GM21529 (cell line): ENCODE data around the gene SGSH.
"Not testable (repeated sequence)": the region's sequence is repeated elsewhere in the genome, so short reads cannot be mapped to it uniquely, and the experiment has no call there.

Source experiments
- ATAC-seq: cut with Tn5 transposase; IDR thresholded peaks from one replicate; pipeline ENCODE4 v1.9.1; 2021; ENCODE audit not compliant: unreplicated experiment

SGSH gene

DNA sequence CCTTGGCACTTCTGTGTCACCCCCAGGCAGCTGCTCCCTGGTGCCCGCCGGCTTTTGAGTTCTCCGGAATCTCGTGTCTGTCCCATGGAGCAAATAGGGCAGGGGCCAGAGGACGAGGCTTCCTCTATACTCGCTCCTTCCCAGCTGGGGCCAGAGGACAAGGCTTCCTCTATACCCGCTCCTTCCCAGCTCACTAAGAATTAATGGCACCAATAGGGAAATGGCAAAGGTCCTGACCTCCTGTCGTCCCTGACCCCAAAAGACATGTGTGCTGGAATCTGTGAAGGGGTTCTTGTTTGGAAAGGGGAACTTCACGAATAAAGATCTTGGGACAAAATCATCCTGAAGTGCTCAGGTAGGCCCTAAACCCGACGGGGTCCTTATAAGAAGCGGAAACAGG is 7.6 kb downstream of the SGSH start:
- no peak for ATAC-seq

DNA sequence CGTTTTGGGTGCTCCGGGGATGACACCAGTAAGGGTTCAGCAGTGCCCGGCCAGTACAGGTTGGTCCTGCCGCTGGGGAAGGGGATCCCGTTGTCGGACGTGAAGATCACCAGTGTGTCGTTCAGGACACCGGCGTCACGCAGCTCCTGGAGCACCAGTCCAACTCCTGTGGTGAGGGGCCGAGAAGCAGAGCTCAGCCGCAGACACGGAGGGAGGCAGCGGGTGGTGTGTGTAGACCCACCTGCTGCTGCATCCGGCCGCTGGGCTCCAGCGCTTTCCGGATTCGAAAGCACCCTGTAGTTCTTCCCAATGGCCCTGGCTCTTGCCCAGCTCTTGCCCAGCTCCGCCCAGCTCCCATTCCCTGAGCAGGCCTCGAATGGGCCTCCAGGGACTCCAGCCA is 8.0 kb downstream of the SGSH start:
- no peak for ATAC-seq

DNA sequence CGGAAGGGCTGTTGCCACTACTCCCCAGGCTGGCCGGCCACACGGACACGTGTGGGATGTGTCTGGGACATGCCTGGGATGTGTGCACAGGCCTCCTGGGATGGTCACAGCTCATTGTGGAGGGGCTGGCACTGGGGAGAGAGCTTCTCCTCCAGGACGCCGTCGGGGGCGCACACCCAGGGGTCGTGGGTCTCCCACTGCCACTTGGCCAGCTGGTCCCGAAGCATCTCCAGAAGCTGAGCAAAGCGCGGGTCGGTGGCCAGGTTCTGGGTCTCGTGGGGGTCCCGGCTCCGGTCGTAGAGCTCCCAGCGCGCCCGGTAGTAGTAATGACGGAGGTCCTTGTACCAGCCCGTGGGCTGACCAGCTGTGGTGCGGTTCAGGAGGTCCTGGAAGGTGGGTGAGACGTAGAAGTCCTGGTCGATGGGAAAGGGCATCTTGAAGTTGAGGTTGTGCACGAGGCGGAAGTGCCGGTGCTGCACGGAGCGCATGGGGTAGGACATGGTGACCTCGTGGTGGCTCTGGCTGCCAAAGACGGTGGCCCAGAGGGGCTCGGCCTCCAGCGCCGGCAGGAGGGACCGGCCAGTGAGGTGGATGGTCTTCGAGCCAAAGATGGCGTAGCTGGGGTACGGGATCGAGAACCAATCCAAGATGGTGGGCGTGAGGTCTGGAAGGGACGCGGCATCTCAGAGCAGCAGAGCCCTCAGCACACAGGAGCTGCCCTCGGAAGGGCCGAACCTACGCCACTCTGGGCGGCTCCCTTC is 9.6 kb downstream of the SGSH start:
- no peak for ATAC-seq

DNA sequence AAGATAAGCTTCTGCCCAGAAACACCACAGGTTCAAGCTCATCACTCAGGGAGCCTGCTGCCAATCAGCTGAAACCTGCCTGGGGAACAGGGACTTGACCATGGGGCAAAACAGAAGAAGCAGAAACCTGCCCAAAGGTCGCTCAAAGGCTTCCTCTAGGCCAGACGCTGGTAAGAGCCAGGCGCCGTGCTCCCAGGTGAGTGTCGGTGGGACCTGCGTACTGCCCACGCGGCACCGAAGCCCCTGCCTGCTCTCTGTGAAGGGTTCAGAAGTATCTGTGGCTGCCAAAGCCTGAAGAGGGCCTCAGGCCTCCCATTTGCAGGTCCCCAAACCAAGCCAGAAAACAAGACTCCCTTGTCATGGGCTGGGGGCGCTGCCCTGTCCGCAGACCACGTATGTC is 10.4 kb downstream of the SGSH start:
- ATAC-seq: no peak

DNA sequence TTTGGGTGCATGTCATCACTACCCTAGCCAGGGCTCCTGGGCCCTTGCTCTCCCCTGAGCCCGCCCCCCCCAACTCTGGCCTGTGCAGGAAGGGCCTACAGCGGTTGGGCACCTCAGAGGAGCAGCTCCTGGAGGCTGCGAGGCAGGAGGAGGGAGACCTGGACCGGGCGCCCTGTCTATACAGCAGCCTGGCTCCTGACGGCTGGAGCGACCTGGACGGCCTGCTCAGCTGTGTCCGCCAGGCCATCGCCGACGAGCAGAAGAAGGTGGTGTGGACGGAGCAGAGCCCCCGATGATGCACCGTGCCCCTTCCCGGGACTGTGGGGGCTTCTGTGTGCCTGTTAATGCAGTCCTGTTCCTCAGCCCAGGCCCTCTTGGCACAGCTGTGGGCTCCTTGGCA is 12.1 kb downstream of the SGSH start:
- no peak for ATAC-seq

DNA sequence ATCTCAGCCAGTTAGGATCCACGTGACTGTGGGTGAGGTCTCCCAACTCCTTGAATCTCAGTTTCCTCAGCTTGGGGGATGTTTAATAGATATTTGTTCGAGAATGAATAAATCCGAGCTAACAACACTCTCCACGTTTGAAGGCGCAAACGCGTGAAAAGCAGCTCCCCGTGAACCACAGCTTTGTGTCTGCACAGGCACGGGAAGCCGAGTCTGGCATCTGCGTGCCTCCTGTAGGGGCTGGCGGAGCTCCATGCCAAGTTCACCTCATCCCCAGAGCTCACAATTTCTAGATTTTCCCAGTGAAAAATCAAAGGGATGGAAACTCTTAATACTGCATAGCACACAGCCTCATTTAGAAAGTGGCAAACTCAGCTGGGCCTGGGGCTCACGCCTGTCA is 14.3 kb downstream of the SGSH start:
- ATAC-seq: no peak

DNA sequence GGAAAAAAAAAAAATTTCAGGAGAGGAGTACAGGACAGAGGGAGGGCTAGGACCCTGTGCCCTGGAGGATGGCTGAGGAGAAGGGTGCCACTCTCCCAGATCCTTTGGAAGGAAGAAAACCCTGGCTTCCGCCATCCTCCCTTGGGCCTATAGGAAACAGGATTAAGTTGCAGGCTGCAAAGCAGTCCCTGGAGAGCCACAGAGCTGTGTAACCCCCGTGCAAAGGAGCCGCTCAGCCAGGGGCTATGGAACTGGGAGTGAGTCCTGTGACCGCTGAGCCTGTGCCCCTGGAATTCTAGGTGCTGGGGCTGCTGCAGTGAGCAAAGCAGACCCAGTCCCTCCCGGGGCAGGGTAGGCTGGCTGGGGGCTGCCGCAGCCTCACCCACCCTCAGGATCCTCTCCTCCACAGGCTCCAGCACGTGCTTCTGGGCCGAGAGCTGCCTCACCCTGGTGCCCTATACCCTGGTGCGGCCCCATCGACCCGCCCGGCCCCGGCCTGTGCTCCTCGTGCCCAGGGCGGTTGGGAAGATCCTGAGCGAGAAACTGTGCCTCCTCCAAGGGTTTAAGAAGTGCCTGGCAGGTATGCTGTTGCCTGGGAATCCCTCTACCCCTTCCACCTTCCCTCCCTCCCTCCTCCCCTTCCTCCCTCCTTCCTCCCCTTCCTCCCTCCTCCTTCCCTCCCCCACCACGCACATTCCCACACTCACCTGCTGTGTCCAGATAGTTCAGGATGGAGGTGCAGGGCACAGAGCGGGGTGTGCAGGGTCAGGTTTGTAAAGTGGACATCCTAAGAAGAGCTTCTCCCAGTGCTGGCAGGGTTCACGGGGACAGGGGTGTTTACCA is 15.3 kb downstream of the SGSH start:
- ATAC-seq: no peak

DNA sequence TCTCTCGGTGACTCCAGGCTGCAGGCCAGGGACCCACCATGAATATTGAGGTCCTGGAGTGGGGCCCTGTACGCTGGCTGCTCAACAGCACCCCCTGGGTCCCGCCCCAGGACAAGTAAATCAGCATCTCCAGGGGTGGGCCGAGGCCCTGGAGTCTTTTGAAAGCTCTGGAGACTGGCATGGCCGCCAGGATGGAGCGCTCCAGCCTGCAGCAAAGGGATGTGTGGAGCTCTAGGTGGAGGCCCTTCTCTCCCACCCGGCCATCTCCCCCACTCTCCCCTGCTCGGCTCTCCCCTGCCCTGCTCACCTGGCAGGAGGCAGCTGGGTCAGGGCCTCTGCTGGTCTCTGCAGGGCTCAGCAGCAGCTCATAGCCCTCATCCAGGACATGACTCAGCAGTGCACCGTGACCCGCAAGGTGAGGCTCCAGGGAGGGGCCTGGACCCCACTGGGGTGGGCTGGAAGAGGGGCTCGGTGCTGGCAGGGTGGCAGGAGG is 16.6 kb downstream of the SGSH start:
- no peak for ATAC-seq

DNA sequence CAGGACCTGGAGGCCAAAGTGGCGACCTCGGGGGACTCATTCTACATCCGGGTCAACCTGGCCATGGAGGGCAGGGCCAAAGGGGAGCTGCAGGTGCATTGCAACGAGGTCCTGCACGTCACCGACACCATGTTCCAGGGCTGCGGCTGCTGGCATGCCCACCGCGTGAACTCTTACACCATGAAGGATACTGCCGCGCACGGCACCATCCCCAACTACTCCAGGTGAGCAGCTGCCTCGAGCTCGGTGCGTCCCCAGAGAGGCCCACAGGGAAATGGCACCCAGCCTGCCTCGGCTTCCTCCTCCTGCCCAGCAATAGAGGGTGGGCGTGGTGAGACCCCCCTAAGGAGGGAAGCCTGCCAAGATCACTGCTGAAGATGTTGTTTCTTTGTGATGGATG is 17.9 kb downstream of the SGSH start:
- ATAC-seq: no peak

DNA sequence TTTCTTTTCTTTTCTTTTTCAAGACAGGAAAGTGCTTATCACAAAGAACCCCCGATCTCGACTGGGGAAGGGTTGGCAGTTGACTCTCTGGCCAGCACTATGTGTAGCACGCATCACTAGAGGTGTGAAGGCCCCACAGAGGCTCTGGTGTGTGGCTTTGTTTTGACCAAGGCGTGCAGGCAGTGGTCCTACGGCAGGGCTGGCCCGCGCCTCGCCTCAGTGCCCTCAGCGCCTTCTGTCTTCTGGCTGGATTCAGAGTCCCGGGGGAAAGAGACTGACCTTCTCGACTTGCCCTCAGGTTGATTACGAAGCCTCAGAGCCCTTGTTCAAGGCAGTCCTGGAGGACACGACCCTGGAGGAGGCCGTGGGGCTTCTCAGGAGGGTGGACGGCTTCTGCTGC is 18.7 kb downstream of the SGSH start:
- ATAC-seq: no peak

DNA sequence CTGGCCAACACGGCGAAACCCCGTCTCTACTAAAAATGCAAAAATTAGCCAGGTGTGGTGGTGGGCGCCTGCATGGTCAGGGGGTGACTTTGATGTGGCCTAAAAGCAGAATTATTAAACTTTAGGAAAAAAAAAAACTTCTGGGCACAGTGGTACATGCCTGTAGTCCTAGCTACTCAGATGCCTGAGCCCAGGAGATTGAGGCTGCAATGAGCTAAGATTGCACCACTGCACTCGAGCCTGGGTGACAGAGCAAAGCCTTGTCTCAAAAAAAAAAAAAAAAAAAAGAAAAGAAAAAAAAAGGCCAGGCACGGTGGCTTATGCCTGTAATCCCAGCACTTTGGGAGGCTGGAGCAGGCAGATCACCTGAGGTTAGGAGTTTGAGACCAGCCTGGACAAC is 20.8 kb downstream of the SGSH start:
- ATAC-seq: not testable (repeated sequence)

DNA sequence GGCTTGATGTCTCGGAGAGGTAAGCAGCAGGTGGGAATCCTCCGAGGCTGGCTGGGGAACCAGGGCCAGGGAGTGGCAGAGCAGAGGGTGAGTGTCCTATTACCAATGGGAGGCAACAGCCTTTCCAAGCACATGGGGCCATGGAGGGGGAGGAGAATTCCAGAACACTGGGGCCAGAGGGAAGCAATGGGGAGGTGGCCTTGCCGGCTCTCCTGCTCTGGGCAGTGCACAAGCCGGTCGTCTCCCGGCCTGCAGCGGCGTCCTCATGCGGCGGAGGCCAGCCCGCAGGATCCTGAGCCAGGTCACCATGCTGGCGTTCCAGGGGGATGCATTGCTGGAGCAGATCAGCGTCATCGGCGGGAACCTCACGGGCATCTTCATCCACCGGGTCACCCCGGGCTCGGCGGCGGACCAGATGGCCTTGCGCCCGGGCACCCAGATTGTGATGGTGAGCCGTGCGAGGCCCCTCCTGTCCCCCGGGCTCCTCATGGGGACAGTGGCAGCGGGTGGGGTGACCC is 21.9 kb downstream of the SGSH start:
- no peak for ATAC-seq

DNA sequence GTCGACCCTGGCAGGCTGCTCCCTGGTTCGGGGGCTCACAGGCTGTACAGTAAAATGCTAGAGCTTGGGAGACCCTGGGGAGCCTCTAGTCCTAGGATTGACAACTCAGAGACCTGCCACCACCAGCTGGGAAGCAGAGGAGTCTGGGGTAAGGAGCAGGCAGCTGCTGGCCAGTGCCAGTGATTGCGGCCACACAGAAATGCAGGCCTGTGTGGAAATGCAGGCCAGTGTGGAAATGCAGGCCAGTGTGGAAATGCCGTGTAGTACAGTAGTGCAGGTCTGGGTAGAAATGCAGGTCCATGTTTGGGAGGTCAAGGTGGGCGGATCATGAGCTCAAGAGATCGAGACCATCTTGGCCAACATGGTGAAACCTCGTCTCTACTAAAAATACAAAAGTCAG is 23.5 kb downstream of the SGSH start:
- ATAC-seq: no peak

DNA sequence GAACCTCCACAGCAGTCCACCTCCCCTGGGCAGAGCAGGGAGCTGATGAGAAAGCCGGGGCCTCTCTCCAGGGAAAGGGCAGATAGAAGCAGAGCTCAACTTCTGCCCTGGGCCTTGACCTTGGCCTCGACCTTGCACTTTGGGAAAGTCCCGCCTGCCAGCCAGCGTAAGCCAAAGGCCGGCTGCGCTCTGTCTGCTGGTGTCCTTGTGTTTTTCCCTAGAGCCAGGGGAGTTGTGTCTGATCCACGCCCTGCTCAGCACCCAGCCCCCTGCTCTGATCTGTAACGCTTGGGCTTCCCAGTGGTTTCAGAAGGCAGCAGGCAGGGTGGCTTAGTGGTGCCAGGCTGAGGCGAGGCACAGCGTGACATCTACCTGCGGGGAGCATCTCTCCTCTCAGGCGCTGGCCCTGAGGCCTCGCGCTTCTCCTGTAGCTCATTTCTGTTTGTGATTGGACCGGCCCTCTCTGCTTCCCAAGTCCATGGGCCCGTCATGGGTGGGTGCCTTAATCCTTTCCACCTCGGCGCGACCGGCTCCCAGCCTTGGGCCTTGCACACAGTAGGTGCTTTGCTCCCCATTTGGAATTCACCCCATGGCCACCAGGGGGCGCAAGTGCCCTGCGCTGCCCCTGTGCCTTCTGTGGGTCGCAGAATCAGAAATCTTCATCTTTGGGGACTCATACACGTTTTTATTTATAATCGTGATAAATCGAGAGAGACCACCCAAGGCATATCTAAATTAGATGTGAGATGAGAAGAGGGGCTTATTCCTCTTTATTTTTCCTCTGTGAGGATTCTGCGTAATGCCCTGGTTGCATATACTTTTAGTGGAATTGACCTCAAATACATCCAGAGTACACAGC is 24.2 kb downstream of the SGSH start:
- no peak for ATAC-seq

DNA sequence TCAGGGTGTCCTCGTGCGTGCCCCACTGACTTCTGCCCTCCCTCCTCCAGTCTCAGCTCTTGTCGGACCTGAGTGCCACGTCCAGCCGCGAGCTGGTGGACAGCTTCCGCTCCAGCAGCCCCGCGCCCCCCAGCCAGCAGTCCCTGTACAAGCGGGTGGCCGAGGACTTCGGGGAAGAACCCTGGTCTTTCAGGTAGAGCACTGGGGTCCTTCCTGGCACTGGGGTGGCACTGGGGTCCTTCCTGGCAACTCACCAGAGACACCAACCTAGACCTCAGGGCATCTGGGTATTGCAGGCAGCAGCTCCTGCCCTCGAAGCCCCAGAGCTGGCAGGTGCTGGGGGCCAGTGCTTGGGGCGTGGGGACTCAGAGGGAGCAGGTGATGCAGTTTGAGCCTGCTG is 25.0 kb downstream of the SGSH start:
- no peak for ATAC-seq

DNA sequence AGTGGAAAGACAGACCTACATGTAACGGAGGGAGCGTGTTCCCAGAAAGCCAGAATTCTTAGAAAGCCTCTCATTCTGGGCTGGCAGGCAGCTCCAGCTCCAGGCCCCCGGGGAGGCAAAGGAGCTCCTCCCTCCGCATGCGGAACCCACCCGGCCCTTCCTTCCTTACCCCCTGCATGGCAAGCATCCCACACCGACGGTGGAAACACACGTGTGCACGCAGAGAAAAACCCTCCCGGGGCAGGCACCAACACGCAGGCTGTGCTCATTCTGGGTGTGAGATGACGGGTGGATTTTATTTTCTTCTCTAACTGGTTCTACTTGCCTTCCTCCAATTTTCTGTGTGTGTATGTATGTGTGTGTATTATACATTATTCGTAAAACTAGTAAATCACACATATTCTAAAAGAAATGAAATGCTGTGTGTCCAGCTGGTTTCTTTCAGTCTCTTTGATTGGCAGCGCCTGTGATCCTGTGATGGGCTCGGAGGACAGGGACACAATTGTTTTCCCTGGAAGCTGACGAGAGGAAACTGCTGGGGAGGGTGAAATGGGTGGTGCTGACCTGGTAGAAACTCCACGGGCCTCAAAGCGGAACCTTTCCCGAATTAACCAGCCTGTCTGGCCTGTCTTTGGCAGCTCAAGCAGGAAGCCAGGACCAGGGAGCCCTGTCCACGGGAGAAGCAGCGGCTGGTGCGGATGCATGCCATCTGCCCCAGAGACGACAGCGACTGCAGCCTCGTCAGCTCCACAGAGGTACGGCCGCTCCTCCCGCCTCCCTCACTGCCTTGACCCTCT is 28.1 kb downstream of the SGSH start:
- no peak for ATAC-seq

DNA sequence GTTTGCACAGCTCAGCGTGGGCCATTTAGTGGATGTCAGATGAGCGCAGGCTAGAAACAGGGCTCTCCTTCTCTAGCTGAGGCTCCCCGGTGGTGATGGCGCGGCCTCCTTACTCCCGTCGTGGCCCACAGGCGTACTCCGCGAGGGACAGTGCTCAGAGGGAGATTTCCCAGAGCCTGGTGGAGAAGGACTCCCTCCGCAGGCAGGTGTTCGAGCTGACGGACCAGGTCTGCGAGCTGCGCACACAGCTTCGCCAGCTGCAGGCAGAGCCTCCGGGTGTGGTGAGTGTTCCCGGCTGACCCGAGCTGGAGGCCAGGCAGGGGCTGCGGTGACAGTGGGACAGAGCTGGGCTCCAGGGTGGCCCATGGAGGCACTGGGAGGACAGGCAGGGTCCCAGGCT is 28.9 kb downstream of the SGSH start:
- no peak for ATAC-seq

DNA sequence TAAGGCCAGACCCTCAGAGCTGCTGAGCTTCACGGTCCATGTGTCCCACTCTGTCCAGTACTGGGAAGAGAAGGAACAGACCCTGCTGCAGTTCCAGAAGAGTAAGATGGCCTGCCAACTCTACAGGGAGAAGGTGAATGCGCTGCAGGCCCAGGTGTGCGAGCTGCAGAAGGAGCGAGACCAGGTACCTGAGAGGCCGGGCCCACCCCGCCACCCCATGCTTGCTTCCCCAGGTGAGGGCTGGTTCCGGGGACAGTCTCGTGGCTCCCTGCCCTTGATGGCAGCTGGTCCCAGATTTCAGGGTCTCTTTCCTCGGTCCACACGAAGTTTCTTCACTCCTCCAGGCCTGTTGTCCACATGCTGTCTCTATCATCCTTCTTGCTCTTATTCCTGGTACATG is 29.4 kb downstream of the SGSH start:
- no peak for ATAC-seq

DNA sequence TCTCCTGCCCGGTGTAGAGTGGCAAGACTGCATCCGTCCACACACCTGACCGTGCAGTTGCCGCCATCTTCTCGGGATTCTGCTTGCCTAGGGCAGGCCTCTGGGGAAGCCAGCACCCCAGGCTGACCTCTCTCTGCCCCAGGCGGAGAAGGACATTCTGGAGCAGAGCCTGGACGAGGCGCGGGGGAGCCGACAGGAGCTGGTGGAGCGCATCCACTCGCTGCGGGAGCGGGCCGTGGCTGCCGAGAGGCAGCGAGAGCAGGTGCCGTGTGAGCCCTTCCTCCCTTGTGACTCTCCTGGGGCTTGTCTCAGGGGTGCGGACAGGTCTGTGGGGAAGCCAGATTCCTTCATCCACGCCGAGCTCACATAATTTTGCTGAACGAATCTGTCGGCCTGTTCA is 30.5 kb downstream of the SGSH start:
- no peak for ATAC-seq

DNA sequence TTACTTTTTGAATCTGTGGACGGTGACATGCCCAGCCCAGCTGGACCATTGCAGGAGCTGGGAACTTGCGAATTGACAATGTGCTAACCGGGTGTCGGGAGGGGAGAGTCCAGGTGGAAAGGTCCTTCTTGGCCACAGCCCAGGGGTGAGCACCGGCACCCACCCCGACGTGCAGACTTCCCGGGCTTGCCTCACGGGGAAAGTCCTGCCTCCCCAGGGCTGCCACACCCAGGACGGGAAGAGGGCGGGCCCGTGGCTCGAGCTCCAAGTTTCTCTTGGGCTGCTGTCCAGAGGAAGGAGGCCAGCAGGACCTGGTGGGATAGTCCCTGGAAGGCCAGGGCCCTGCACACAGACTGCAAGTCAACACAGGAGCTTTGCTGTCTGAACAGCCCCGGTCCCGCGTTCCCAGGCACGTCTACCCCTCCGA is 32.6 kb downstream of the SGSH start:
- no peak for ATAC-seq
